DMS 273 (cell line): ENCODE data around the gene ZG16B.

ENCODE experiments used
- DNase-seq: peaks from one replicate; lab custom pipeline; 2025; ENCODE audit not compliant: unreplicated experiment; lab: John Stamatoyannopoulos, UW

The ZG16B gene

DNA sequence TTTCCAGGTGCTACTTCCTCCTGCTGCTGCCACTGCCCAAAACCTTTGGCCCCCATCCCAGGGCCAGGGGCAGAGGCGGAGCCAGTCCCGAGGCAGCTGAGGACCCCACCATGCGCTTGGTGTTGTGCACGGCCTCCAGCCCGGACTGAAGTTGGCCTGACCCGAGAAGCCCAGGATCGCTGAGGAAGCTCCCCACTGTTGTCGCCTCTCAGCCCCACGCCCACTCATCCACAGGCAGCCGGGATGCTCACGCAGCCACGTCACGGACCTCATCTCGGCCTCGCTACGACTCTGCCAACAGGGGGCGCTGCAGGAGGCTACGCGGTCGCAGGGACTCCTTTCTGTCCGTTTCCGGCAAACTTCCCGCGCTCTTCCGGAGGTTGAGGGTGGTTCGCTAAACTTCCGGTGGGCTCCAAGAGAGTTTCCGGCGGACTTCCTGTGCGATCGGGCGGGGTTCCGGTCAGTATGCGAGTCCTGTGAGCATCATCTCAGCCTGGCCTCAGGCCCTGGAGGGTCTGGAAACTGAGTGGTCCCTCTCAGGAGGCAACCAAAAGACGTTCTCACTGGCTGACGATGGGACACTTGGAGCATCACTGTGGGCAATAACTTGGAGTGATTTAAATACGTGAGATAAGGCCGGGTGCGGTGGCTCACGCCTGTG lies 12.4 kb downstream of the ZG16B start:
- no peak for DNase-seq

DNA sequence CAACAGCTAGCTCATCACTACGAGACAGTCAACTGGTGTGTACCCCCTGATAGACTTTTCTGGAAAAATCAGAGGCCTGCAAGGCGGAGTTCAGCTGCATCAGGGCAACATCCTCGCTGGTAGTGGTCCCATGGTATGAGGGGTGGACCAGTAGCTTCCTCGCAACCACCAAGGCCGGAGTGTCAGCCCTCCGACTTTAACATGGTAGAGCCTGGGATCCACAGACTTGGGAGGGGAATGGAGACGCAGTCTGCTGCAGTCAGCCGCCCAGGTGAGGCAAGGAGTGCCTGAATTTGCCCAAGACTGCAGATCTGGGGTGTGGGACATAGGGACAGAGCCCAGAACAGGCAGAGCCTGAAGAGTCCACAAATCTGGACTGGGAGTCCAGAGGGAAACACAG lies 13.4 kb downstream of the ZG16B start:
- DNase-seq, result no peak

DNA sequence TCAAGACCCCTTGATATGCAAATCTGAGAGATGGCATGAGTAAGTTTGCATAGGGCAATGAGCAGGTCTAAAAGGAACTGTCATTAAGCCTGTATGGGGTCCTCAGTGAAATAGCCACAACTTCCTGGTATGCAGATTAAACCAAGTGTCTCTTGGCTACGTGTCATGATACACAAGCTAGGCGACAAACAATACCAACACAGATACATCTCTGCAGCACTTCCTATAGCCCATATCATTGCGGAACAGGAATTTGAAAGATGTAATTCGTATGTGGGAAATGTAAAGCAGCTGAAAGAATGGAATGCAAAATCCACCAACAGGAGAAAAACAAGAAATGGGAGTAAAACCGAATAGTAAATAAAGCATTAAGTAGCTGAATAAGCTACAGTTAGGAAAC lies 15.0 kb downstream of the ZG16B start:
- DNase-seq, result no peak

DNA sequence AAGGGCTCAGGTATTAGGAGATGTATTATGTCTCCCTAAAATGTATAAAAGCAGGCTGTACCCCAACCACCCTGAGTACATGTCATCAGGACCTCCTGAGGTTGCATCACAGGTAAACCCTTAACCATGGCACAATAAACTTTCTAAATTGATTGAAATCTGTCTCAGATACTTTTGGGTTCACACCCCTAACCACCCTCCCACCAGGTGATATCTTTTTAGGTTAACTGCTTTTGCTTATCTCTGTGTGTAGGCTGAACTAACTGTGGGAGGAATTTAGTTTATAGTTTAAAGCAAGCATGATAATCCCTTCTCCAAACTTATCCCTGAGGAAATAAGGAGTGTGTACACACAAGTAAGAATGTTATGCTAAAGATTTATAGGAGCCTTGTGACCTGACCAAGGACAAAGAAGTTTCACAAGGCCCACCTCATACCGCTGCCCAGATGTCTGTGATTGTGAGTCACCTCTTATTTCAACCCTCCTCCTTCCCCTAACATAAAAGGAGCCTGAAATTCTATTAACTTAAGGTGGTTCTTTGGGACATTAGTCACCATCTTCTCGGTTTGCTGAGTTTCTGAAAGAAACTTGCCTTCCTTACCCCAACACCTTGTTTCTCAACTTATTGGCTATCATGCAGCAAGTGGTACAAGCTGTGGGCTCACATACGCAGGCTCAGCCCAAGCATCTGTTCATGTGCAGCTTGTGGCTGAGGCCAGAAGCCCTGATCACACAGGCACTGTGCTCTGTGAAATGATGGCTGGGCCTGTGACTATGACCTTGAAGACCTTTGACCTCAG lies 16.6 kb downstream of the ZG16B start:
- DNase-seq, result no peak

DNA sequence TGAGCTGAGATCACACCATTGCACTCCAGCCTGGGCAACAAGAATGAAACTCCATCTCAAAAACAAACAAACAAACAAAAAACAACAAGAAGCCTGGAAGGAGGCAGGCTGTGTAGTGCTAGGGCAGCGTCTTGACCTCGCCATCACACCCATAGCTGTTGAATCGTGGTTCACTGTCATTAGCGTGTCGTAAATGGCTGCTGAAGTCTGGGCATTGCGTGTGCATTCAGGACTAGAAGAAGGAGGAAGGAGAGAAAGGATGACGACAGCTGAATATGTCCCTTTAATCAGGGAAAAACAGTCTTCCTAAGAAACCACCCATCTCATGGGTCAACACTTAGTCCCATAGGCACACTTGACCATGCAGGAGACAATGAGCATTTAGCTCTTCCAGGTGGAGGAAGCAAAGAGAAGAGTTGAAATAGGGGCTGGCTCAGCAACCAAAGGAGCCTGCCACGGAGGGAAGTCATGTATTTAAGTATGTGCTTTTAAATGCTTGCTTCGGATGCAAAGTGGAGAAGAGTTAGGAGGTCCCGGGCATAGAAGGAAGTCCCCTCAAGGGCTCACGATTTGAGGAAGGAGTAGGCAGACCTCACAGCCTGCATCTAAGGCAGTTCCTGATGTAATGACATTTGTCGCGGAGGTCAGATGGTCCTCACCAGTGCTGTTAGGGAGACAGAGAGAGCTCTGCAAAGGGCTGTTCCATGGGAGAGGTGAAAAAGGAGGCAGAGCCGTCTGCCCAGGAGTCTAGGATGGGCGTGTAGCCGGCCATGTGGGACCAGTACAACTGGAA lies 19.0 kb downstream of the ZG16B start:
- DNase-seq, result no peak

DNA sequence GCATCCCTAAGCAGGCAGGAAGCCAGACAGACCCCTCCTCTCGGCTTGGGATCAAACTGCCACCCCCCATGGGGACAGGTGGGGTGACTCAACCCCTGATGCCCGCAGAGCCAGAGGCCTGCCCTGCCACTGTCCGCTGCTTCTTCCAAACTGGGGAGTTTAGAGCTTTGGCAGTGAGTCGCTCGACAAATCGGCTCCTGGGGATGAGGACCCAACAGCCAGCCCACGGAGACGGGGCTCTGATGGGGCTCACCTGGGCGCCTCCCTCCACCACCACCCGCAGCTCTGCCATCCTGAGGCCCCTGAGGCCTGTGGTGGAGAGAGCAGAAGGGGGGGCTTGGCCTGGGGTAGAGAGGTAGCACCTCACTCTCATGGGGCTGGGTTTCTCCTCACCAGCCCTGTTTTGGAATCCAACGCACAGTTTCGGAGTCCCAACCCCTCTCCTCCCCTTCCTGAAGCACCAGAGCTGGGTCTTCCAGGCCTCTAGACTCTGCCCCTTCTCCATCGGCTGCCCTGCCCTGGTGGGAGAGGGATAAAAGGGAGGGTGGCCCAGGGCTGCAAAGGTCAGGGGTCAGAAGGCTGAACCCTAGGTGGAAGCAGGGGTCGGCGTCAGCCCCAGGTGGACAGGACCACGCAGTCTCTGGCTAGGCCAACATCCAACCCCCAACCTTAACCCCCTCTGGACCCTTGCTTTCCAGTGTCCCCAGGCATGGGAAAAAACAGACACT lies 22.1 kb downstream of the ZG16B start:
- no peak for DNase-seq

DNA sequence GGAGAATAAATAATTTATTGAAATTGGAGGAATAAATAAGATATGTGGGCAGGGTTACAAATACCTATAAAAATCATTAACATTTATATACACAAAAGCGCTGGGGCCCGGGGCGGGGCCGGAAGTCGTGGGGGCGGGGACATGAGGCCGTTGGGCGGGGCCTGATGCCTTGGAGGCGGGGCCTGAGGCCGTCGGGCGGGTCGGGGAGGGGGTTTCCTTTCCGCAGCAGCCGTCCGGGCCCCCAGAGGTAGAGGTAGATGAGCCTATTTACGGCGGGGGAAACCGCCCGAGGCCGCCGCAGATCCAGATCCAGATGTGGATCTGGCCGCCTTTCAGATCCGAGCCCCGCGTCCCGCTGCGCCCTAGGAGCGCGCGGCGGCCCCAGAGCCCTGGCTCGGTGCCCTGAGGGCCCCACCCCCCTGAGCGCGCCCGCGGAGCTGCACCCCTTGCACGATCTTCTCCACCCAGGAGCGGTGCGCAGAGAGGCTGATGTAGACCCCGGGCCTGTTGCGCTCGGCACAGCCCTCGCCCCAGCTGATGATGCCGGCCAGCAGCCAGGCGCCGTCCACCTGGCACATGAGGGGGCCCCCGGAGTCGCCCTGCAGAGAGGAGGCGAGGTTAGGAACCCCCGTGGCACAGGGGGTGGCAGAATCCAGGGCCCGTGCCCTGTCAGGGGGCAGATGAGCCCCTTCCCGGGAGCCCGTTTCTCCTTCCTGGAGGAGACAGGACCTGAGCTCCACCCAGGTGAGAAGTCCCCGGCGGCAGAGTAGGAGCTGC lies 22.8 kb downstream of the ZG16B start:
- DNase-seq, result no peak

DNA sequence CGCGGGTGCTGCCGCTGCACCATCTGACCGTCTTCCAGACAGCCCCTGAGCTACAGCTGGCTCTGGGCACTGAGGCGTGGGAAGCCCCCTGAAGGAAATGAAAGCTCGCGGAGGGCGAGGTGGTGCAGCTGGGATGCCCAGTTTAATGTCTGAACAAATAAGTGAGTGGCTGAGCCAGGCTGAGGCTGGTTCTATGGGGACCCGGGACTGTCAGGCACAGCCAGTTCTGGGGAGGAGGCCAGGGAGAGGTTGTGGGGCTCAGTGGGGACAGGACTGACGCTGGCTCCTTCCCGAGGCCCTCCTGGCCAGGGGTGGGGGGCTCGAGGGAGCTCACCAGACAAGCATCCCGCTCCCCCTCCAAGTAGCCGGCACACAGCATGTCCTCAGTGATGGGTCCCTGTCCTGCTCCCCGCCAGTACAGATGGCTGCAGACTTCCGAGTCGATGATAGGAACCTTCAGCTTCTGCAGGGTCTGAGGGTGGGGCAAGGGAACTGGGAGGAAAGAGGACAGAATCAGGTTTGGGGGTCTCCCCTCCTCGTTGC lies 23.5 kb downstream of the ZG16B start:
- no peak for DNase-seq

DNA sequence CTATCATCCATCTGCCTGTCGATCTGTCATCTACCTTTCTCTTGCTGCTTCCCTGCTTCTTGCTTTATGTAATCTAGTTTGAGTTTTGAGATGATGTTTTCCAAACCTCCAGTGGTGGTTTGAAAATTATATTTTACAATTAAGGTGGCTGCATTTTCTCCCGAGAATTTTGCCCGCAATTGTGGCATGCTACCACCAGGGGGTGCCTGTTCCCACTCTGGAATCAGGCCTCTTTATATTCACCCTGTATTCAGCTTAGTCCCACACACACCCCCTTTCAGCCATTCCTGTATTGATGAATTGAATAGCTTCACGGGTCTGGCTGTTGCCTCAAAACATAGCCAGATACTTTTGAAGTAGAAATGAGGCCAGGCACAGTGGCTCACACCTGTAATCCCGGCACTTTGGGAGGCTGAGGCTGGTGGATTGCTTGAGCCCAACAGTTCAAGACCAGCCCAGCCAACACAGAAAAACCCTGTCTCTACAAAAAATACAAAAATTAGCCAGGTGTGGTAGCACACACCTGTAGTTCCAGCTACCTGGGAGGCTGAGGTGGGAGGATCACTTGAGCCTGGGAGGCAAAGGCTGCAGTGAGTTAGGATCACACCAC lies 24.7 kb downstream of the ZG16B start:
- DNase-seq, result peak; percentile 60

DNA sequence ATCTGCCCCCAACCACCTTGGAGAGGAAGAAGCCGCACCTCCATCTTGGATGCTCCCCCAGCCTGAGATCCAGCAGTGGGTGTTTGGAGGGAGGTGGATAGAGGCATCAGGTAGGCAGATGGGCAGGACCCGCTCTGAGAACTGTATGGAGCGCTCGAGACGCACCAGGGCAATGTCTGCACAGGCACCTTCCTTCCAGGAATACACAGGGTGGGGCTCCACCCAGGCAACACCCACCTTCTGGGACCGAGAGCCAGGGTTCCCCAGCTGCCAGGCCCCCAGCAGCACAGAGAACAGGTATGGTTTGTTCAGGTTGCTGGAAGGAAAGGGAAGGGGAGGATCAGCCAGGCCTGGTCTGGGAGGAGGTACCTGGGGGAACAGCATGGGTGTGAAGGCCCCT lies 25.4 kb downstream of the ZG16B start:
- DNase-seq, result no peak

DNA sequence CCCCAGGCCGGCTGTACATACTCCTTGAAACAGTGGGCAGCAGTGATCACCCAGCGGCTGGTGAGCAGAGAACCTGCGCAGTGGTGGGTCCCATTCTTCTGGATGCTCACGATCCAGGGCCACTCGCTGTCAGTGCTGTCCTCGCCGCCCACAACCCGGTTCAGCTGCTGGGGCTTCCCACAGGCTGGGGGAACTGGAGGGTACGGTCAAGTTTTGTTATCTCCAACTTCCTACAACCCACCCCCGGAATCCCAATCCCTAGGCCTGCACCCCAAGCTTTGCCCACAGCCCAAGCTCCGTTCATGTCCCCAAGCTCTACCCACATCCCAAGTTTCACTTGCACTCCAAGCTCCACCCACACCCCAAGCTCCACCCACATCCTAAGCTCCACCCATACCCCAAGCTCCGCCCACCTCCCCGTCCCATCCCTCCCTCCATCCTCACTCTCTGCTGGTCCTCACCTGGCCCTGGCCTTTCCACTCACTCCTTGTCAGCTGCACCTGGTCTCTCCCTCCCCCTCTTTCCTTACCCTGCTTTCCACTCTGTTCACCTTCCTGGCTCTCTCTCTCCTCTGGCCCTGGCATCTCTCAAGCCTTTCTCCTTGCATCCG lies 26.1 kb downstream of the ZG16B start:
- peak; percentile 37 for DNase-seq

DNA sequence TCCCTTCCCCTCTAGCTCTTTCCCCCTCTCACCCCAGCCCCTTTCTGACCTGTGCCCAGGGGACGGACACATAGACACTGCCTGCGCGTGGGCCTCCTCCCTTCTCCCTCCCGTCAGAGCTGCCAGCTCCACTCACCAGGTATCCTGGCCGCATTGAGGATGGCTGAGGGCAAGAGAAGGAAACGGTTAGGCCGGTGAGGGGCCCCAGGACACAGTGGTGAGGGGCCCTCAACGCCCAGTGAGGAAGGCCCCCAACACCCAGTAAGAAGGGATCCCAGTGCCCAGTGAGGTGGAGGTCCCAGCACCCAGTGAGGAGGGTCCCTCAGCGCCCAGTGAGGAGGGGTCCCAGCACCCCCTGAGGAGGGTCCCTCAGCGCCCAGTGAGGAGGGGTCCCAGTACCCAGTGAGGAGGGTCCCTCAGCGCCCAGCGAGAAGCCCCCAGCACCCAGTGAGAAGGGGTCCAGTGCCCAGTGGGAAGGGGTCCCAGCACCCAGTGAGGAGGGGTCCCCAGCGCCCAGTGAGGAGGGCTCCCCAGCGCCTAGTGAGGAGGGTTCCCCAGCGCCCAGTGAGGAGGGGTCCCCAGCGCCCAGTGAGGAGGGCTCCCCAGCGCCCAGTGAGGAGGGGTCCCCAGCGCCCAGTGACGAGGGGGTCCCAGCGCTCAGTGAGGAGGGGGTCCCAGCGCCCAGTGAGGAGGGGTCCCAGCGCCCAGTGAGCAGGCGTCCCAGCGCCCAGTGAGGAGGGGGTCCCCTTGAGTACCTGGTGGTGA lies 26.8 kb downstream of the ZG16B start:
- DNase-seq, result no peak

DNA sequence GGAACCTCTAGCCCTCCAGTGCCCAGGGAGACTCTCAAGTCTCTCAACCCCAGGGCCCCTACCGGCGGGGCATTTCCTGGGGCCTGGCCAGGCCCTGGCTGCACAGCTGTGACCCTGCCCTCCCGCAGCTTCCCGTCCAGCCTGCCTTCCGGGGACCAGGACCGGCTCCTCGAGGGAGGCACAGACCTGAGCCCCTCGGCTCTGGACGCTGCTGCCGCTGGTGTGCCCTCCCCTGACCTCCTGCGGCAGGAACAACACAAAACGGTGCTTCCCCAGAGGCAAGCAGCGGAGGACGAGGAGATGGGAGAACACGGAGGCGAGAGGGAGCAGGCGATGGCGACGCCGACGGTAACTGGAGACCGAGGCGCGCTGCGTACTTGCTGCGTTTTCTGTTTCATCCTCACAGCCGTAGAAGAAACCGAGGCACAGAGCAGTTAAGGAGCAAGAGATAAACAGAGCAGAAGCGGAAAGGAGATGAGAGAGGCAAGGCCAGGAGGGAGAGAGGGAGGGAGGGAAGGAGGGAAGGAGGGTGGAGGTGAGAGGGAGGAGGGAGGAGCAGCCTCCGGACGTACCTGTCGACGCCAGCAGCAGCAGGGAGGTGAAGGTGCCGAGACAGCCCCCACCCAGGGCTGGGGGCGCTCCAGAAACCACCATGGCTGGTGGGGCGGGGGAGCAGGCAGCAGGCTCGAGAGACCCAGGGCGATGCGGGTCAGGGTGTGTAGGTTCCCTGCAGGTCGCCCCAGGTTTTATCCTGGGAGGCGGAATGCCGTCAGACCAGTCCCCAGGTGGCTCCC lies 27.5 kb downstream of the ZG16B start, which contains the start of gene PRSS22:
PRSS22 (minus strand) TSS at position 720 of the 794 bp plus-strand sequence; CDS start at position 654, 66 bp downstream.
- DNase-seq, result peak; percentile 64

DNA sequence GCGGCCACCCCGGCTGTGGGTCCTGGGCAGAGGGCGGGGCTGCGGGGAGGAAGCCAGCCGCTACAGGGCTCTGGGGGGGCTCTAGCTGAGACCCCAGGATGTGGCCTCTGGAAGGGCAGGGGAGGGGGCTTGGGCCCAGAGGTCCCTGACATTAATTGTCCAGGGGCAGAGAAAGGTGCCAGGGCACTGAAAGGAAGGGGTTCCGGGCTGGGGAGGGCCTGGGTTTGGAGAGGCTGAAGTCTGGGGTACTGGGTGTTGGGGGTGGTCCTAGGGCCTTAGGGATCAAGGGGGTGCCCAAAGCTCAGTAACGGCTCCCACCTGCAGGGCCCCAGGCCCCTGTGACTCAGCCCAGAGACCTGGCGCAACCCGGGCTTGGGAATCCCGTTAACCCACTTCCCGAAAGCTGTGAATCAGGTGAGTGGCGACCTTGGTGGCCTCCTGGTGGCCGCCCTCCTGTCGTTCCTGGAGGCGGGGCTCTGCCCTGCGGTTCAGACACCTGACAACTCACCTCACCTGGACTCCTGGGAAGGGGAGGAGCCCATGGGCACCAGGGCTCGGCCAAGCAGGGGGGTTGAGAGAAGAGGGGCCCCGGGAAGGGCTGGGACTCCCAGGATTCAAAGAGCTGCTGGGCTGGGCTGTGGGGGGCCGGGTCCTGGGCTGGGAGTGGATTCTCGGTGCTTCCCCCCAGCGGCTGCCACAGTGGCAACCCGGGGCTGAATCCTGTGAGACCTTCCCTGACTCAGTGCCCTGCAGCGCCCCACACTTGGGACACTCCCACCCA lies 28.3 kb downstream of the ZG16B start:
- peak; percentile 46 for DNase-seq

DNA sequence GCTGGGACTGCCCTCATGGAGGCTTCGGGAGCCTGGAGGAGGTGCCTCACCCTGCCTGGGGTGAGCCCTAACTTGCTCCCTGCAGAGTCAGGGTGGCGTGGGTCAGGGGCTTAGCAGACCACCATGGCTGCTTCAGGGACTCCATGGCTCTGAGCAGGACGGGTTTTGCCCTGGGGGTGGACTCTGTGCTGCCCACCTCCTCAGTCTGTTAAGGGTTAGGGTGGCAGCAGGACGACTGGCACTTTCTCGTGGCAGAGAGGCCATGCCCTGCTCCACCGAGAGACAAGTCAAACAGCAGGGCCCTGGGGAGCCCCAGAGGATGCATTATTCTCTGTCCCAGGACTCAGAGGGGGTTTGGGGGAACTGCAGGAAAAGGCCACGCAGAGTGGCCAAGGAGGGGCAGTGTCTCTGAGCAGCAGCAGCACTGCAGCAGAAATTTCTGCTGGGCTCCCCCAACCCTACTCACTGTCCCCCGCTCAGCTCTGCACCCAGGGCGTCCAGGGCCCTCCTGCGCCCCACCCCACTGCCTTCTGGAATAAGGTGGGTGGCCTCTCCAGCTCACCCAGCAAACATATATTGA lies 29.7 kb downstream of the ZG16B start:
- no peak for DNase-seq

DNA sequence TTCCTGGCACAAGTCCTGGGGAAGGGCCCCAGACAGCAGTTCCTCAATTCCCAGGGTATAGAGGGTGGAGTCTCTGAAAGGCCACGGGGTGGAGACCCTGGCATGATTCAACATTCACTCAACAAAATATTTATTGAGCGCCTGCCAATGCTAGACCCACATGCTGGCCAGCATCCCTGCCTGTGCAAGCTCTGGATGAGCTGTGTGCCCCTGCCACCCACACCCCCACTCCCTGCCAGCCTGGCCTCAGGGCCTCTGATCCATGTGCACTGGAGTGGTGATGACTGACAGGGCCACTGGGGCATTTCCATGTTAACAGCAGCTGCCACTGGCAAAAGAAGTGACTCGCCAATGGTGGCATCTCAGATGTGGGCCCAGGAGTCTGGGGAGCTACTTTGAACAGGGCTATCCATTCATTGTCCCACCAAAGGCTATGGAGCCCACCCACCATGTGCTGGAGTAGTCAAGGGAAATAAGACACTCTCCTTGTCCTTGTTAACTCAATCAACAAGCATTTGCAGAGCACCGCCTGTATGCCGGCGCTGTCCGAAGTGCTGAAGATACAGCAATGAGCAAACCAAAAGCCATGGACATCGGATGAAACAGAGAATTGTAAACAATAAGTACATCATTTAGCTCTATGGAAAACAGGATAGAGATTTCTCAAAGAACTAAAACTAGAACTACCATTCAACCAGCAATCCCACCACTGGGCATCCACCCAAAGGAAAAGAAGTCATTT lies 30.9 kb downstream of the ZG16B start:
- DNase-seq, result peak; percentile 33
